Measurements from ENCODE around the gene CLIC4.
"Not testable (repeated sequence)": the region's sequence is repeated elsewhere in the genome, so short reads cannot be mapped to it uniquely, and the experiment has no call there.

Gene CLIC4

GRCh38 chr1:24775916-24776315, 30.7 kb downstream of the CLIC4 start:
- DNase-seq, result no peak

GRCh38 chr1:24776821-24777220, 31.6 kb downstream of the CLIC4 start:
- DNase-seq, result no peak

- DNase-seq, result no peak
These were observed 32.9 kb downstream of the CLIC4 start for GRCh38 chr1:24778141-24778540.

- DNase-seq, result not testable (repeated sequence)
These were observed 34.0 kb downstream of the CLIC4 start for GRCh38 chr1:24779199-24779598.

GRCh38 chr1:24779689-24780464, 34.6 kb downstream of the CLIC4 start:
- DNase-seq, result no peak

GRCh38 chr1:24780626-24781025, 35.4 kb downstream of the CLIC4 start:
- not testable (repeated sequence) for DNase-seq

GRCh38 chr1:24782689-24783088, 37.4 kb downstream of the CLIC4 start:
- DNase-seq, result no peak

GRCh38 chr1:24783713-24784112, 38.5 kb downstream of the CLIC4 start:
- no peak for DNase-seq

- no peak for DNase-seq
These were observed 40.9 kb downstream of the CLIC4 start for GRCh38 chr1:24786191-24786590.

GRCh38 chr1:24790490-24790889, 45.2 kb downstream of the CLIC4 start:
- DNase-seq, result no peak

- no peak for DNase-seq
These were observed 48.3 kb downstream of the CLIC4 start for GRCh38 chr1:24793447-24794129.

- not testable (repeated sequence) for DNase-seq
These were observed 48.9 kb downstream of the CLIC4 start for GRCh38 chr1:24794130-24794502.

GRCh38 chr1:24795236-24795635, 50.0 kb downstream of the CLIC4 start:
- no peak for DNase-seq

GRCh38 chr1:24796524-24796923, 51.3 kb downstream of the CLIC4 start:
- no peak for DNase-seq

- DNase-seq, result not testable (repeated sequence)
These were observed 54.0 kb downstream of the CLIC4 start for GRCh38 chr1:24799242-24799641.

GRCh38 chr1:24801176-24801575, 55.9 kb downstream of the CLIC4 start:
- DNase-seq, result no peak

GRCh38 chr1:24803220-24803619, 58.0 kb downstream of the CLIC4 start:
- DNase-seq, result no peak

- DNase-seq, result no peak
These were observed 58.8 kb downstream of the CLIC4 start for GRCh38 chr1:24803987-24804530.

- DNase-seq, result no peak
These were observed 60.5 kb downstream of the CLIC4 start for GRCh38 chr1:24805534-24806301.

- DNase-seq, result no peak
These were observed 61.3 kb downstream of the CLIC4 start for GRCh38 chr1:24806588-24806987.

- DNase-seq, result not testable (repeated sequence)
These were observed 66.2 kb downstream of the CLIC4 start for GRCh38 chr1:24811494-24811893.

- DNase-seq, result not testable (repeated sequence)
These were observed 75.0 kb downstream of the CLIC4 start for GRCh38 chr1:24820221-24820620.

GRCh38 chr1:24822887-24823286, 77.6 kb downstream of the CLIC4 start:
- DNase-seq, result no peak

Measured in activated CD4-positive, alpha-beta T cell treated with anti-CD3 and anti-CD28 coated beads, Interleukin-2, amount 50 U/mL, for 16 hours (primary cell).